UCSD-AML1 (cell line): Measurements from ENCODE around the gene PLEKHN1.
"Not testable (repeated sequence)": the region's sequence is repeated elsewhere in the genome, so short reads cannot be mapped to it uniquely, and the experiment has no call there.

Experiments used
- DNase-seq: peaks from one replicate; lab custom pipeline; 2025; ENCODE audit not compliant: unreplicated experiment; lab: John Stamatoyannopoulos, UW

The PLEKHN1 gene

DNA sequence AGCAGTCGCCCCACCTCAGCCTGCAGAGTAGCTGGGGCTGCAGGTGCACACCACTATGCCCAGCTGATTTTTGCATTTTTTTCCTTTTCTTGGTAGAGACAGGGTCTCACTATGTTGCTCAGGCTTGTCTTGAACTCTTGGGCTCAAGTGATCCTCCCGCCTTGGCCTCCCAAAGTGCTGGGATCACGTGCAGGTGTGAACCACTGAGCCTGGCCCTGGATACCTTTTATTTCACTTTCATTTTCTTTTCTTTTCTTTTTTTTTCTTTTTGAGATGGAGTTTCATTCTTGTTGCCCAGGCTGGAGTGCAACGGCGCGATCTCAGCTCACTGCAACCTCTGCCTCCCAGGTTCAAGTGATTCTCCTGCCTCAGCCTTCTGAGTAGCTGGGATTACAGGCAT lies 25.0 kb downstream of the PLEKHN1 start:
- DNase-seq = not testable (repeated sequence)

DNA sequence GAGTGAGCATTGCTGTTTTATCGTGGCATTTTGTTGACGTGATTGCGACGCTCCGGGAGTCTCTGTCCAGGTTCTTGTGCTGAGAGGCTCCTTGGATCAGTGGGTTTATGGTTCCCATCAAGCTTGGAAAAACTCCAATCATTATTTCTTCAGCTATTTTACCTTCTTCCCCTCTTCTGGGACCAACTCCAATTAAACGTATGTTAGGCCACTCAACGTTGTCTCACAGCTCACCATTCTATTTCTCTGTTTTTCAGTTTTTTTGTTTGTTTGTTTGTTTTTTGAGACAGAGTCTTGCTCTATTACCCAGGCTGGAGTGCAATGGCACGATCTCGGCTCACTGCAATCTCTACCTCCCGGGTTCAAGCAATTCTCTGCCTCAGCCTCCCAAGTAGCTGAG lies 25.6 kb downstream of the PLEKHN1 start:
- DNase-seq = no peak

DNA sequence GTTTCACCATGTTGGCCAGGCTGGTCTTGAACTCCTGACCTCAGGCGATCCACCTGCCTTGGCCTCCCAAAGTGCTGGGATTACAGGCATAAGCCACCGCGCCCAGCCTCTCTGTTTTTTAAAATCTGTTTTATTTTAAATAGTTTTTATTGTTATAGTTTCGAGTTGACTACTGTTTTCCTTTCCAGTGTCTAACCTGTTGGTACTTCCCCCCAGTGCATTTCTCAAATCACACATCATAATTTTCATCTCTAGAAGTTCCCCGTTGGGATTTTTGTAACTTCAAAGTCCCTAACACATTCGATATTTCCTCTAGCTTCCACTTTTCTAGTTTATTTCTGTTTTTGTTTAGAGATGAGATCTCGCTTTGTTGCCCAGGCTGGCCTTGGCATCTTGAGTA lies 26.1 kb downstream of the PLEKHN1 start:
- no peak for DNase-seq

DNA sequence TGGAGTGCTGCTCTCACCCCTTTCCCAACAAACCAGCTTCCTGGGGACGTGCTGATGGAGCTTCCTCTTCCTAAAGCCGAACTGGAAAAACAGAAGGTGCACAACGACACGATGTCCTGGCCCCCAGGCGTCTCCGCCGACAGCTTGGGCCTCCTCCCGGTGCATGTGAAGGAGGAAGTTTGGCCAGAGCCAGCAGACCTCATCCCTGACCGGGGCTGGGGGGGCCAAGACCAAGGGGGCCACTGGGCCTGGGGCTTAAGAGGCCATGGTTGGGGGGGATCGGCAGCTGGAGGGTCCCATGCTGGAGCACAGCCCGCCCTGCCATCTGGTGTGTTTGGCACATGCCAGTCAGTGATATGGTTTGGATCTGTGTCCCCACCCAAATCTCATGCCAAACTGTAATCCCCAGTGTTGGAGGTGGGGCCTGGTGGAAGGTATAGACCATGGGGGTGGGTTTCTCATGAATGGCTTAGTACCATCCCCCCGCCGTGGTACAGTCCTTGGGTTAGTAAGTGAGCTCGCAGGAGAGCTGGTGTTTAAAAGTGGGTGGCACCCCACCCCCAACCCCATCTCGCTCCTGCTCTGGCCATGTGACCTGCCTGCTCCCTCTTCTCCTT lies 27.2 kb downstream of the PLEKHN1 start:
- no peak for DNase-seq

DNA sequence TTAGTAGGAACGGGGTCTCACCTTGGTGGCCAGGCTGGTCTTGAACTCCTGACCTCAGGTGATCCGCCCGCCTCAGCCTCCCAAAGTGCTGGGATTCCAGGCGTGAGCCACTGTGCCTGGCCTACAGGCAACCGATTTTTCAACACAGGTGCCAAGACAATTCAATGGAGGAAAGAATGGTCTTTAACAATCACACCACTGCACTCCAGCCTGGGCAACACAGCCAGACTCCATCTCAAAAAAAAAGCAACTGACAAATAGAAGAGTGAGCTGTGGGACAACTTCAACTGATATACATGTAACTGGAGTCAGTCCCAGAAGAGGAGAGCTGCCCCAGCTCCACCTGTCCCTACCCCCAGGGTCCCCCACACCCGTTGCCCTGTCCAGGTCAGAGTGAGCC lies 28.3 kb downstream of the PLEKHN1 start:
- not testable (repeated sequence) for DNase-seq

DNA sequence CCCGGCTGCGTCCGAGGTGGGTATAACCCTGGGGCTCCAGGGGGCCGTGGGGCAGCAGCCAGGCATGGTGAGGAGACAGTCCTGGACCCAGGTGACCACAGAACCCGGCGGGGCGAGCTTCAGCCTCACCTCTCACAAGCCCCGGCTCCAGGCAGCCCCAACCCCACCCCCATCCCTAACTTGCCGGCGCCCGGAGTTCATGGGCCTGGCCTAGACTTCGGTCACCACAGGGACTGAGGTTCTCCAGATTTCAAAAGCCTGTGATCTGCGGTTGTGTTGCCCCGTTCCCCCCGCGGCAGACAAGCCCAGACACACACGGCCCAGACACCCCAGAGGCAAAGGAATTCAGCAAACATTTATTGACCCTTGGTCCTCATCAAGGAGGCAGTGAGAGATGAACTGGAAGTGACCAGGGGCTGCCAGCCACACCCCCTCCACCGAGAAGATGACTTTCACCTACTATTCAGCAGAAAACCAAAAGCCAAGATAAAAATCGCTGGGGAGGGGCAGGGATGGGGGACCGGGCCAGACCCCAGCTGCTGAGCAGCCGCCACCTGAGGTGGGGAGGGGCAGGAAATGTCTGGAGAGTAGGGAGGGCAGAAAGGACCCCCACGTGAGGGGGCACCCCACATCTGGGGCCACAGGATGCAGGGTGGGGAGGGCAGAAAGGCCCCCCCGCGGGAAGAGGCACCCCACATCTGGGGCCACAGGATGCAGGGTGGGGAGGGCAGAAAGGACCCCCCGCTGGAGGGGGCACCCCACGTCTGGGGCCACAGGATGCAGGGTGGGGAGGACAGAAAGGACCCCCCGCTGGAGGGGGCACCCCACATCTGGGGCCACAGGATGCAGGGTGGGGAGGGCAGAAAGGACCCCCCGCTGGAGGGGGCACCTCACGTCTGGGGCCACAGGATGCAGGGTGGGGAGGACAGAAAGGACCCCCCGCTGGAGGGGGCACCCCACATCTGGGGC lies 29.7 kb downstream of the PLEKHN1 start:
- no peak for DNase-seq

DNA sequence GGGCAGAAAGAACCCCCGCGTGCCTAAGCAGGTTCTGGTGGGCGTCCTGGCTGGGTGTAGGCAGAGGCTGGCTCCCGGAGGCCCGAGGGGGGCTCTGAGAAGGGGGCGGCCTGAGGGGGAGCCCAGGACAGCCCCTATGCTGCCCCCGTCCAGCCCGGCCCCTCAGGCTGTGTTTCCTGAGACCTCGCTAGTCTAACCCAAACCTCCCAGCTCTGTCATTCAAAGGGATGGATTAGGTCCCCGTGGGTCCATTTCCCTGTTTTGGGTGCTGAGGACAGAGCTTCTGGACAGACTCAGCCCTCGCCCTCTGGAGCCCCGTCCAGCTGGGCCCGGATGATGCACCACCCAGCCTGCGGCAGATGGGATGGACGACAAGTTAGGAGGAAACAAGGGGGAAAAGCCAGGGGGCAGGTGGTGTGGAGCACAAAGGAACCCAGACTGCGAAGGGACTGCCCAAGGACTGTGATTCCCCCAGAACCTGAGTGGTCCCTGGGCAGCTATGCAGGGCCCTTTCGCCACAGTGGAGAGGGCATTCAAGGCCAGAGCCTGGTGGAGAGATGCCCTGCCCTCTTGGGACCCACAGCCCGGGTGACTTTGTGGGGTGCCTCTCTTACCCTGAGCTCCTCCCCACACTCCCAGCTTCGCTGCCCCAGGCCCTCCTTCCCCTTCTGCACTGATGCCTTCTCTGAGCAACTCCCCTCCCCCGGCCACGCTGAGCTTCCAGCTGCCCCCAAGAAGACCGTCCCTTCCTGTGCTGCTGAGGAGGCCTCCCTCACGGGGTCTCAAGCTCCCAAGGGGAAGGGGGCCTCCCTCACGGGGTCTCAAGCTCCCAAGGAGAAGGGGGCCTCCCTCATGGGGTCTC lies 30.8 kb downstream of the PLEKHN1 start:
- DNase-seq = no peak

DNA sequence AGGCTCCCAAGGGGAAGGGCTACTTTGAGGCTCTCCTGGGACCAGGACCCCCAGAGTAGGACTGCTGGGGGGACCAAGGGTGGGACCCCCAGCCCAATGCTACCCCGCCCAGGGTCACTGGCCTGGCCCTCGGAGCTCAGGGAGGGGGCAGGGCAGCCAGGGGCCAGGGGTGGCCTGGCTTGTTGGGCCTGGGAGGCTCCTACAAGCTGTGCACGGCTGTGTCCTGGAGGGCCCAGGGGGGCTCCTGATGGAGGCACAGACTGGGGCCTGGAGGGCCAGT lies 31.4 kb downstream of the PLEKHN1 start:
- DNase-seq = no peak

DNA sequence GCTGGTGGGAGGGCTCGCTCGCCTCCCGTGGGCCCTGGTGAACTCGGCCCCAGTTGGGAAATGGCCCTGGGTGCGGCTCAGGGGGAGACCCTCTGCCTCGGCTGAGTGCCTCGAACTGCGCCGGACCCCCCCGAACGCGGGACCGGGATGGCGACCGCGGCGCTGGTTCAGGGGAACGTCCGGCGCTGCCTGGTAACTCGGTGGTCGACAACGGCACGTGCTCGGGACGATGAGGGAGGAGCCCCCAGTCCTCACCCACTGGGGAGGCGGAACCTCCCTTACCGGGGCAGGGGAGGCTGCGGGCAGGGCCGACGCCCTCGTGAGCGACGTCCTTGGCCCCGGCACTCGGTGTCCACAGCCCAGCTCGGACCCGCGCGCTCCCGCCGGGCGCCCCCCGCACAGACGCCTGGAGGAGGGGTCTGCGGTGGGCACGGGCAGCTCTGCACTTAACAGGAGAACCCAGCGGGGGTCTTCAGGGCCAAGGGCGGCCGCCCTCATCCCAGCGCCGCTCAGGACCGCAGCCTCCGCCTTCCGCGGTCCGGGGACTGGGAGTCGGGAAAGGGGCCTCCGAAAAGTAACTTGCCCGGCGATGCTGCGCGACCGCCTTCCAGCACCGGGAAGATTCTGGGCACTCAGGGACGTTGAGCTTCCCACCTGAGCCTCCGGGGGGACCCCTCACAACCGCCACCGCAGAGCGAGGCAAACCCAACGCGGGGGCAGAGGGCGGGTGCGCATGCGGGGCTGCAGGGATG lies 31.9 kb downstream of the PLEKHN1 start:
- no peak for DNase-seq

DNA sequence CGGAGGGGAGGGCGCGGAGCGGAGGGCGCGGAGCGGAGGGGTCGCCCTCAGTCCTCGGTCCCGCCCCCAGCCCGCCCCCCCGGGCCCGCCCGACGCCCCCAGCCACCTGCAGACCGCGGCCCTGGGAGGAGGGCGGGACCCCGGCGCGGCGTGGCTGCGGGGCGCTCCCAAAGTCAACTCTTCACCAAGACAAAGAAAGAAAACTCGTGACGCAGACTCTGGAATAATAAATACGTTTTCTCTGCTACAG lies 32.4 kb downstream of the PLEKHN1 start:
- no peak for DNase-seq

DNA sequence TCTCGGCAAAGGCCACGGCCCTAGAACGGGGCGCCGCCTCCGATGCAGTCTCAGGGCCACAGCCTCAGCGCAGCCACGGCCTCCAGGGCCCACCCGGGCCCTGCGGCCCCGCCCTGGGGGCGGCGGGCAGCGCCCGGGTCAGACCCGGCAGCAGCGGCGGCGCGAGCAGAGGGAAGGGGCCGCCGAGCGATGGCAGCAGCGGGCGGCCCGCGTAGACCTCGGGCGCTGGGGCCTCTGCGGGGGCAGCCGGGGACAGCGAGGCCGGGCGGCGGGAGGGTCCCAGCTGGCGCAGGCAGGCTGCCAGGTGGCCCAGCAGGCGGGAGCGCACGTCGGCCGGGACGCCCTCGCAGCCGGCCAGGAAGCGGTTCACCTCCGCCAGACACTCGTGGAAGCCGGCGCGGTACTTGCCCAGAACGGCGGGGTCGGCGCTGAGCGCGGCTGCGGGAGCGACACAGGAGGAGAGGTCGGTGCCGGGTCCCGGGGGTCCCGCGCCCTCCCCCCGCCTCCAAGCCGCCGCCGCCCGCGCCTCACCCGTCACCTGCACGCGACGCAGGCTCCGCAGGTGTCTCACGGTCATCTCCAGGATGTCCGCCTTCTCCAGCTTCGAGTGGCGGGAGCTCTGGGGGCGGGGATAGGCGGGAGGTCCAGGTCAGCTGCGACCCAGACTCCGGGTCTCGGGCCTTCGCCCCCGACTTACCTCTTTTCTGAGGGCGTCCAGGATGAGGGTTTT lies 32.9 kb downstream of the PLEKHN1 start:
- no peak for DNase-seq

DNA sequence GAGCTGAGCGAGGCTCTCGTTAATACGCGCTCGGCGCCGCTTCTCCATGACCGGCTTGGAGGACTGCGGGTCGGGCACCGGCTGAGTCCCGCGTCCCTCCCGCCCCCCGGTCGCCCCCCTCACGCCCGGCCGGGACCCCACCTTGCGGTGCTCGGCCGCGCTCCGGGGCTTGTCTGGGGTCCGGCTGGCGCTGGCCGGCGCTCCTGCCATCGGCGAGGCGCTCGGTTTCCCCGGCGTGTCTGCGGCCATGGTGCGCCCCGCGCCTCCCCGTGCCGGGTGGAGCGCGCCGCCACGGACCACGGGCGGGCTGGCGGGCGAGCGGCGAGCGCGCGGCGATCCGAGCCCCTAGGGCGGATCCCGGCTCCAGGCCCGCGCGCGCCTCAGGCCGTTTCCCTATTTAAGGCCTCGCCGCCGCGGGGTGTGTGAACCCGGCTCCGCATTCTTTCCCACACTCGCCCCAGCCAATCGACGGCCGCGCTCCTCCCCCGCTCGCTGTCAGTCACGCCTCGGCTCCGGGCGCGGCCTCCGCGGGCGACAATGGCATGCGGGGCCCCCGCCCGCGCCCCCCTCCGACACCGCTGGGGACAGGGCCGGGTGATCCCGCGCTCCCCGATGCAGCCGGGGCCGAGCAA lies 33.6 kb downstream of the PLEKHN1 start, which contains the start of gene HES4:
HES4 (minus strand) TSS at position 373 of the 632 bp plus-strand sequence; CDS start at position 249, 124 bp downstream.
- DNase-seq = peak; percentile 81

DNA sequence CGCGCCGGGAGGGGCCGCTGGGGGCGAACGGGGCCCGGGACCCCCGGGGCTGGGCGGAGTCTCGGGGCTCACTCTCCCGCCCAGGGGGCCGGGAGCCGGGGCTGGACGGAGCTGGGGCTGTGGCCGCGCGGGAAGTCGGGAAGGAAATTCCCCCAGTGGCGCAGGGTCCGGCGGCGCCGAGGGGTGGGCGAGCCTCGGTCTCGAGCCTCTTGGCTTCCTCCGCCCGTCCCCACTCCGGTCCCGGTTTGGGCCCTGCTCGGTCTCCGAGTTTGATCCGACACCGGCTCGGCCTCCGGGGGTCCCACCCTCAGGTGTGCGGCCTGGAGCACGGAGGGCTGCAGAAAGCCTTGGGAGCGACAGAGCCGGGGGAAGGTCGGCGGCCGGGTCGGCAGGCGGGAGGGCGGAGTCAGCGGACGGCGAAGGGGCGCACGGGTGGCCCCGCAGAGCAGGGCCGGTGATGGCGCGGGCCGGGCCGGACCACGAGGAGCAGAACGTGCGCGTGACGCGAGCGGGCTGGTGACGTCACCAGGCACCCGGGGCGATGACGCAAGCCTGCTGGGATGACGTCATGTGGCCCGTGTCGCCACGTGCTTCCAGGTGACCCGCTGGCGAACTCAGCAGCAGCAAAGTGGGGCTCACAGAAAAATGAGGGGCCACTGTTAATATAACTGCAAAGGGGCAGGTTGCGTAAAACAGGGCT lies 34.2 kb downstream of the PLEKHN1 start:
- DNase-seq = peak; percentile 74

DNA sequence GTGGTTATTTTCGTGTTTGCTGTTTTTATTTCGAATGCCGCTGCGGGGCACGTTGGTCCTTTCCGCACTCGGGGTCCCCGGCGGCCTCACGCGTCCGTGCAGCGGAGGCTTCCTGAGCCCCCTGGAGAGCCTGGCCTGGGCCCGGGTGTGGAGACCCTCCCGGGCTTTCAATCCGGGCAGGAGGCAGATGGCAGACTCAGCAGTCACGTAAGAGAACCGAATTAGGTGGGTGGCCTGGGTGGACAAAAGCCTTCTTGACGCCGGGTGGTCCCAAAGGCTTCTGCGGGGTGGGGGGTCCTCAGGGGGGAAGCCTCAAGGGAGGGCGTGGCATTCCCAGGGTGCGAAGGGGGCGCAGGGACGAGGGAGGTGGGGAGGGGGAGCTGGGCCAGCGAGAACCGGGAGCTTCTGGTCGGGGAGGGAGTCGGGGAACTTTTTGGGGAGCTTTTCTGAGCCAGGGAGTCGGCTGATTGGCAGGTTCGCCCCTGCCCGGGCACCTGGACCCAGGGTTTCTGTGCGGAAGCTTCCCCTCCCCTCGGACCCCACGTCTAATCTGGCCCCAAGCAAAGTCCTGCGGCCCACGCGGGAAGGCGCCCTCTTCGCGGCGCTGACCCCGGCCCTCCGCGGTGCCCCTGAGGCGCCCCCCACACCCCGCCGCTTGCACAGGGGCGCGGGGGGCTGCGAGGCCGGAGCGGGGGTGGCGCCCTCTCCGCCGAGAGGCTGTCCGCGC lies 34.9 kb downstream of the PLEKHN1 start:
- DNase-seq = no peak

DNA sequence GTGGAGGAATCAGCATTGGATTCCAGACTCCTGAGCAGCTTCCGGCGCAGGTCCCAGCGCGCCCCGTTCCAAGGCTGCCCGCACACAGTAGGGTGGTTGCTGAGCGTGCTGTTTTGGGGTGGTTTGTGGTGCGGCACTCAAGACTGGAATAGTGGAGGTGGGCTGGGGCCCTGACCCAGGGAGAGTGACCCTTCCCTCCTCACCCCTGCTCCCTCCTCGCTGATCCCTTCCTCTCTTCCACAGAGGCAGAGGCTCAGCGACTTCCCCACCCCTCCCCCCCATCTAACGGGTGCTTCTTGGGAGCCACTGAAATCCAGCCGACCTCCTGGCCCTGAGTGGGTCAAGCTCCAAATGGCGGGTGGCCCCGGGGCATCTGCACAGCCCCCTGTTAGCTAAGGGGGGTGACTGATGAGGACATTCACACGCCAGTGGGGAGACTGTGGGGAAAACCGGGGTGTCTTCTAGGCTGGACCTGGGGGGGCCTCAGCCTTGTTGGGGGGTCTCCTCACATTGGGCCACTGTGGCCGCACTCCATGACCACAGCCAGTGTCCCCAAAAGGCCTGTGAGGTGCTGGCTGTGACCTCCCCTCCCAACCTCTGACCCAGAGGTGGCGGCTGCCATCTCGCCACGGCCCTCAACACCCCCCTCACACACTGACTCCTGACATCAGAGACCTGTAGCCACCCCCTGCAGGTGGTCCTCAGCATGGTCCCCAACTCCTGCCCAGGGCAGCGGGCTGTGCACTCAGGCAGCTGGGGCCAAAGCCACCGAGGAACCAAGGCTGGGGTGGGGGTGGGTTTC lies 37.5 kb downstream of the PLEKHN1 start:
- no peak for DNase-seq

DNA sequence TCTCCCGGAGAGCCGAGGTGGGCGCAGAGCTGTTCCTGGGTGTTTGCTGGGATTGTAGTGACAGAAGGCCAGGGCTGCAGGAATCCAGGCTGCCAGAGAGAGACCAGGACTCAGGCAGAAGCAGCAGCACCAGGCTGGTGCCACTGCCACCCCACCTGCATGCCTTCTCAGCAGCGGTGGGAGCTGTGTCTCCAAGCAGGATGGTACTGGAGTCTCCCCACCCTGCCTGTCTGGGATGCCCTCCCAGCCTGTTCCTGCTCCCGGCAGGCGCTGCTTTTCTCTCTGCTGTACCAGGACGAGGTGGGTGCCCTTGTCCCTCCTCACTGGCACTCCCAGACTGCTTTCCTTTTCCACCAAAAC lies 38.1 kb downstream of the PLEKHN1 start:
- DNase-seq = no peak

DNA sequence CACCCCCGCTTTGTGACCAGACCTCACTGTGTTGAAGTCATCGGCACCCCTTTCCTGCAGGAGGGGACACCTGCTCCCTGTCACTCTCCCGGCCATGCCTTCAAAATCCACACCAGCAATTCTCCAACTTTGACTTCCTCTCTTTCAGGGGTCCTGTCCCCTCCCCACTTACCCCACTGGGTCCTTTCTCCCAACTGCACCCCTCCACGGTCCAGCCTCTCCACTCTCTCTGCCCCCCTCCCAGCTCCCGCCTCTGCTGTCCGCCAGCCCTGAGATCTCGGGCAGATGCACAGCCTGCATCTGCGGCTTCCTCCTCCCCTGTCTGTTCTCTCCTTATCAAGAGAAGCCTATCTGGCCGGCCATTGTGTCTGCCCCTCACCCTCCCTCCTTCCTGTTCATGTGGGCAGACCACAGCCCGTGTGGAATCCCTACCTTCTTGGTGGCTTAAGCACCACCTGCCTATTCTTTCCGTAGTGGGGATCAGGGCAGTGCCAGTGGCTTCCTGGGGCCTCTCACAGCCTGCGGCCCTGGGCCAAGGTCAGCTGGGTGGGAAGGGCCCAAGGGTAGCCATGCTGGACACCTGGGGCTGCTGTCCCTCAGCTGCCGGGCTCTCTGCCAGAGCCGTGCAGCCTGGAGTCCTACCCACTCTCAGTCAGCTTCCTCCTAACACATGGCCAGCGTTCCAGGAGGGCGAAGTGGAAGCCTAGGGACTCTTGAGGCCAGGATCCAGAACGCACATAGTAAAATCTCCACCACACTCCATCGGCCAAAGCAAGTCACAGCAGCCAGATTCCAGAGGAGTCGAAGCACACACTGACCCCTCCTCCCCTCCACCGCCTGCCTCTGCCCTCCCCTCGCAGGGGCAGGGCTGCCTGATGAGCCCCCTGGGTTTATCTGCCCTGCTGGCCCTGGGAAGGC lies 38.8 kb downstream of the PLEKHN1 start:
- peak; percentile 66 for DNase-seq
